HG03039 (cell line): ENCODE results near the gene ASF1B.
"Not testable (repeated sequence)": the region's sequence is repeated elsewhere in the genome, so short reads cannot be mapped to it uniquely, and the experiment has no call there.

ENCODE experiments used
- ATAC-seq: cut with Tn5 transposase; IDR thresholded peaks from one replicate; pipeline ENCODE4 v1.9.1; 2021; ENCODE audit warnings: mild to moderate bottlenecking, moderate library complexity; ENCODE audit not compliant: unreplicated experiment

ASF1B gene

DNA sequence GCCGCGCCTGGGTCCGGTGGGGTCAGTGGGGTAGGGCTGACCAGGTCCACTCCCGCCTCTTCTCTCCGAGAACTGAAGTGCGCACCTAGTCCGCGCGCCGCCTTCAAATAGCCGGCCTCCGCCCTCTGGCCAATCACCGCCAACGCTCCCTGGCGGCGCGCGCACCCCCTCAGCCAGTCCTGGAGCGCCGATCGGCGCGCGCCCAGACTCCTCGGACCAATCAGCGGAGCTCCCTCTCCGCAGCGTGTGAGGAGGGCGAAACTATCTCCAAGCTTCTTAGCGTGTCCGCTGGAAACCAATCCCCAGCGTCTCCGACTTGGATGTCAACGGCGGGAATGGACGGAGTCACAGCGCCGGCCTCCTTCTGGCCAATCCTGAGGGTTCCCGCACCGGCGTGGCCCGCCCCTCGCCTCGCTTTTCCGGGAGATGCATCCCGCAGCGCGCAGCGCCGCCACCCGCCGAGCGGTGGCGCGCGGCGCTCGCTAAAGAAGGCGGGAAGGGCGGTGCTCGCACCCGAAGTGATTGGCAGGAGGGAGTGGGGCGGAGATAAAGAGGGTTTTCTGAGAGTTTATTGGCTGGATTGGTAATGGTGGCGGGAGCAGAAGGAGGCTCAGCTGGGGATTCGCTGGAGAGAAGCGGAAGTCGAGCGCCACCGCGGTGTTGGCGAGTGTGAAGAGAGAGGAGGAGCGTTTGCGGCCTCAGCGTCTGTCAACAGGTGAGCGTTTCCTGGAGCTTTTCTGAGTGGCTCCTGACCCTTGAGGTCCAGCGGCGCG lies at the start of gene ASF1B:
ASF1B (minus strand) TSS at position 81 of the 773 bp plus-strand sequence. CDS start 133 bp downstream, outside the sequence.
- ATAC-seq = peak; percentile 76

DNA sequence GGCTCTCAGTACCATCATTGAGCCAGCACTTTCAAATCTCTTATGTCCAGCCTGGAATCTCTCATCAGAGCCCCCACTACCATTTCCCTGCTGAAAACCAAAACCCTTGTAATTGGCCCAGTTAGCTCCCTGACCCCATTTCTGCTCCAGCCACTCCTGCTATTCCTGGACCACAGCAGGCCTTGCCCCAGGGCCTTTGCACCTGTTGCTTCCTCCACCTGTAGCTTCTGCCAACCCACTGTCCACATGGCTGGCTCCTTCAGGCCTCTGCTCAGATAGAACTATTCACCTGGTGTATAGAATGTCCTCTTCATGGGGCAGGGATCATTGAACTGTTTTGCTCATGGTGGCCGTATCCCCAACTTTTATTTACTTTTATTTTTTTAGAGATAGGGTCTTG lies 49.3 kb upstream of the ASF1B start:
- not testable (repeated sequence) for ATAC-seq

DNA sequence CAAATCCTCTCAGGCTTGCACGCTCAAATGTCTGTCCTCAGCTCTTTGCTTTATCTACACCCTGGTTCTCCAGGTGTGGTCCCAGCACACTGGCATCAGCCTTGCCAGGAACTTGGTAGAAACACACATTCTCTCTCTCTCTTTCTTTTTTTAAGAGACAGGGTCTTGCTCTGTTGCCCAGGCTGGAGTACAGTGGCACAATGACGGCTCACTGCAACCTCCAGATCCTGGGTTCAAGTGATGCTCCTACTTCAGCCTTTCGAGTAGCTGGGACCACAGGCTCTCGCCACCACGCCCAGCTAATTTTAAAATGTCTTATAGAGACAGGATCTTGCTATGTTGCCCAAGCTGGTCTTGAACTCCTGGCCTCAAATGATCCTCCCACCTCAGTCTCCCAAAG lies 48.8 kb upstream of the ASF1B start:
- ATAC-seq = no peak

DNA sequence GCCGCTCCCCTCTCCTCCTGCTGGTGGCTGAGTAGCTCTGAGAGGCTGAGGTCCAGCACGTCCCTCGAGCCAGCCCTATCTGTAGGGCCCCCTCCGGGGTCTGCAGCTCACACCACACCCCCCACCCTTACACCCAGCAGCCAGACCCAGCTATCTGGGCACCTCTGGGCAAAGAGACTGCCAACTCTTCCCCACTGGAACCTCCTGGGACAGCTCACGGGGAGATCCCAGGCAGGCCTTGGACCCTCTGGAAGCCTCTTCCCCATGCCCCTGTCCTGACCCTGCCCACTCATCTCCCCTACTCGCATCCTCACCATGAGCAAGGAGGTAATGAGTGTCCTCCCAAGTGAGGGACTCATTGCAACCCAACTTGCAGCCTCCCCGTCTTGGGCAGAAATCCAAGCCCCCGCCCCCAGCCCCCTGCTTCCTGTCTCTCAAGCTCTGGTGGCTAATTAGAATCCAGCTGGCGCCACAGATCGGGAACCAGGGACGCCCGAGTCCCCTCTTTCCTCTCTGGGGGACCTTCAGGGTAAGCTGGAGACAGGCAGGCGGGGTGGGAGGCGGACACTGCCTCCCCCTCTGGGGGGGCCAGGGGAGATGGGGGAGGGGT lies 47.5 kb upstream of the ASF1B start:
- no peak for ATAC-seq

DNA sequence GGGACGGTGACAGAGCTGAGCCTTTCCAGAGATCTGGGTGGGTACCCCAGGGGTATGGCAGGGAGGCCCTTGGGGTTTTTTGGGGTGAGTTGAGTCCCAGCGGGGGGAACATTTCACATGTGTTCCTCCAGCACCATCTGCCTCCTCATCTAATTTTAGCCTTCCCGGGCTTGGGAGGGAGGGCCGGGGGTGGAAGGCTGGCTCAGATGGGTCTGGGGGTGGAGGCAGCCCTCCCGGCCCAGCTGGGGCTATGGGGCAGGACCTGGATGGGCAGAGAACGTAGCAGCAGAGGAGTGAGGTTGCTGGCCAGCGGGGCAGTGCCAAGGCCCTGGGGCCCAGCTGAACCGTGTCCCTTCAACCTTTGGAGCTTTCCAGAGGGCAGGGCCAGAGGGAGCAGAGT lies 46.1 kb upstream of the ASF1B start:
- ATAC-seq = no peak

DNA sequence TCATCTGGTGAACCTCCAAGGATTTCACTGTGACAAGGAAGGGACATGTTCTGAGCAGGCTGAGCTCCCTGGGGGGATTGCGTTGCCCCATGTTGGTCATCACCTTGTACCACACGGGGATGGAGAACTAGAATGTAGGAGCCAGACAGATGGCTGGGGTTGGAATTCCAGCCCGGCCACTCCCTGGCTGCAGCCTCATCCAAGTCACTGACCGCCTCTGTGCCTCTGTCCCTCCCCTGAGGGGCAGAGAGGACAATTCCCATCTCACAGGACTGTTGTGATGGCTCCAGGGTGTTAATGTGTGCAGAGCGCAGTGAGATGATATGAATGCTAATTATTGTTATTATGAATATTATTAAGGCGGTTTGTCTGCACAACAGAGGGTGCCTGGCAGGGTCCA lies 45.5 kb upstream of the ASF1B start:
- no peak for ATAC-seq

DNA sequence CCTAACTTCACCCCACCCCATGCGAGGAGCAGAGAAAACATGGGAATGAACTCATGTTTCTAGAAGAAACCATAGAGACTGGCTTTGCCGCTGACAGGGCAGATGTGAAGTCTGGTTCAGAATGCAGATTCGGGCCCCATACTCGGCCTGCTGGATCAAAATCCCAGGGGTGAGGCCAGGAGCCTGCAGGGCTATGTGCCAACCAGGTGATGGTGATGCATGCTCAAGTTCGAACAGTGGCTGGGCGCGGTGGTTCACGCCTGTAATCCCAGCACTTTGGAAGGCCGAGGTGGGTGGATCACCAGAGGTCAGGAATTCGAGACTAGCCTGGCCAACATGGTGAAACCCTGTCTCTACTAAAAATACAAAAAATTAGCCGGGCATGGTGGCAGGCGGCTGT lies 44.8 kb upstream of the ASF1B start:
- ATAC-seq = not testable (repeated sequence)

DNA sequence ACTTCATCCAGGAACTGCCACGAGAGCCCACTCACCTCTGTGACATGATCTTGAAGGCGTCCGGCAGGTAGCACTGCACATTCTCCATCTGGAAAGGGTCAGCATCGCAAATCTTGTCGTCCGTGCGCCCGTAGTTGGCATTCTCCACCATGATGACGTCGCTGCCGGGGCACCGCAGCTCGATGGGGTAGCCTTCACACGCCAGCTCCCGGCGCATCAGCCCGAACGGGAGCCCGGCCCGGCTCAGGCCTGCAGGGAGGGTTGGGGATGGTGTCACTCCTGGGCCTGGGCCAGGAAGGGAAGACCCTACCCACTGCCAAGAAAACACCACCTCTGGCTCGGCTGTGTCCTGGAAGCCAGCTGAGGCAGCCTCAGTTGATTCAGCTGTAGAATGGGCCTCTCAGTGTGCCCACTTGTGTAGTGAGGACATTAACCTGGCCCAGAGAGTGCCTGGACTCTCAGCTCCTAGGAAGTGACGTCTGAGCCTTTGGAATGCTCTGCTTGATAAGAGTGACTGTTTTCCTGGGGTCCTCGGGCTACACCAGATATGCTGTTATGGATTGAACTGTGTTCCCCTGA lies 41.2 kb upstream of the ASF1B start:
- no peak for ATAC-seq

DNA sequence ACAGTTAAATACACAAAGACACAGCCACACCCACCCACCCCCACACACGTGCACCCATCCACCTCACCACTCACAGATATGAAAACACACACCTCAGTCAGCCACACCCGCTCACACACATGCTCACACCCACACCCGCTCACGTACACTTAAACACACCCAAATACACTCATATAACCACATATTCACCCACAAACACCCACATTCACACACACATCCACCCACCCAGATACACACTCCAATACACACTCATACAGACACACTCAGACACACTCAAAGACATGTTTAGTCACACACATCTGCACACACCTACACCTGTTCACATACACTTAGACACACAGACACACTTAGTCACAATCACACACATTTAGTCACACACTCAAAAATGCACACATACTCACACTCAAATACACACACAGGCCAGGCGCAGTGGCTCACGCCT lies 39.0 kb upstream of the ASF1B start:
- ATAC-seq = no peak

DNA sequence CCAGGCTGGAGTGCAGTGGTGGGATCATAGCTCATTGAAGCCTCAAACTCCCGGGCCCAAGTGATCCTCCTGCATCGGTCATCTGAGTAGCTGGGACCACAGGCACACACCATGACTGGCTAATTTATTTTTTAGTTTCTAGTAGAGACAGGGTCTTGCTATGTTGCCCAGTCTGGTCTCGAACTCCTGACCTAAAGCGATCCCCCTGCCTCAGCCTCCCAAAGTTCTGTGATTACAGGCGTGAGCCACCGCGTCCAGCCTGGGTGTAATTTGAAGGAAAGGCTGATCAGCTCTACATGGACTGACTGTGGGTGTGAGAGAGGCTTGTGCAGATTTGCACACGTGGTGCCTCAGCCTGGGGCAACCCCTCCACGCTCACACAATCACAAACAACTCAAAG lies 38.5 kb upstream of the ASF1B start:
- no peak for ATAC-seq

DNA sequence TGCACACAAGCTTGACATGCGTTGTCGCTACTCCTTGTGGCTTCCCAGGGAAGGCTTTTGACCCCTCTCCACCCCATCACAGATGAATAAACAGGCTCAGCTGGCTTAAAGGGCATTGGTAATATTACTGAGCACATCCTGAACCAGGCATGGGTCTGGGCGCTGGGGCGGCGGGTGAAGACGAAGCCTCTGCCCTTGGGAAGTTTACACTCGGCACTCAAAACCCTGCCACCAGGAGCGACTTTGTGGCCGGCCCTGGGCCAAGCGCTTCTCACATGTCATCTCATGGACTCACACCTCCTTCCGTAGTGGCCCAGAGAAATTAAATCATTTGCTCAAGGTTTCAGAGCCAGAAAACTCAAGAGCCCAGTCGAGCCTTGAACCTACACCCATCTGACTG lies 32.6 kb upstream of the ASF1B start:
- ATAC-seq = no peak

DNA sequence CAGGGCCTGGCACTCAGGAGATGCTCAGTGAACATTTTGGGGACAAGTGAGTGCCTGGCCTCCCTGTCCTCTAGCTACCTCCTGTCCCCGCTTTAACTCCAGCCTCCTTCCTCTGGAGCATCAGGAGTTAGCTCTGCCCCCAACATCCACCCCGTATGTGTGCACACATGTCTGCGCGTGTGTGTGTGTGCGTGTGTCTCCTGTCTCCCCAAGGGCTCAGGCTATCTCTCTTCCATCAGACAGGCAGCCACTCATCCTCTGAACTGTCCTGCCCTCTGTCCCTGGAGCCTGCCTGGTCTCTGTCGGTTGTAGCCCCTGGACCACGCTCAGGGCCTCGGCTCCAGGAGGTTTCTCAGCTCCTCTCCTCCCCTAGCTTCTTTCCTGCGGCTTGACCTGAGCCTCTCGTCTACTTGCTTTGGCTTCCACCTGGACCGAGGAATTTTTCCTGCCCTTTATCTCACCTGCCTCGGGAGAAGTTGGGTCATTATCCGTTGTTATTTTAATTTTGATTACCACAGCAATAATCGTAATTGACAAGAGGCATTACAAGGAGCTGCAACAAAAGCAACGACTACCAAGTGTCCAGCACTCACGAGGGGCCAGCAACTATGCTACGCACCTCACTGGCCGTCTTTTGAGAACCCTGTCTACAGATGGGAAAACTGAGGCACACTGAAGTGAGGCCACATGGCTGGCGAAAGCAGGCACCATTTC lies 32.0 kb upstream of the ASF1B start:
- ATAC-seq = no peak

DNA sequence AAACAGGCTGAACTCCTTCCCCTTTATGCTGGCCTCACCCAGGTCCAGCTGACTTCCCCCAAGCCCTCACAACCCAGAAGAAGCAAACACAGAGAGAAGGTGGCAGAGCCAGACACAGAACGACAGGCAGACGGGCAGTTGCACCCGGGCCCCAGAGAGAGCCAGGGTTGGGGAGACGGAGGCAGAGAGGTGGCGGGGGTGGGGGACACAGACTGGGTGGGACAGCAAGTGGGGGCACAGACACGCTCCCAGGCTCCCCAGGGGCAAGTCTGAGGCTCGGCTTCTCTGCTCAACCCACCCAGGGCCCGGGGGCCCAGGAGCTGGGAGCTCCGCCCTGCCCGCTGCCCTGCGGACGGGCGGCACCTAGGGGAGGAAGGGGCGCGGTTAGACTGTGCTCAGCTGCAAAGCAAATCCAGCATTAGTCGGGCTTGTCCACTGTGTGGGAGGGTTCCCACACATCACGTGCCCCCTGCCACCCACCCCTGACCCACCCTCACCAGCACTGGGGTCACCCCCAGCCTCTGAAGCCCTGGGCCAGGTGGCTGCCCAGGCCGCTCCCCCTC lies 31.3 kb upstream of the ASF1B start:
- no peak for ATAC-seq

DNA sequence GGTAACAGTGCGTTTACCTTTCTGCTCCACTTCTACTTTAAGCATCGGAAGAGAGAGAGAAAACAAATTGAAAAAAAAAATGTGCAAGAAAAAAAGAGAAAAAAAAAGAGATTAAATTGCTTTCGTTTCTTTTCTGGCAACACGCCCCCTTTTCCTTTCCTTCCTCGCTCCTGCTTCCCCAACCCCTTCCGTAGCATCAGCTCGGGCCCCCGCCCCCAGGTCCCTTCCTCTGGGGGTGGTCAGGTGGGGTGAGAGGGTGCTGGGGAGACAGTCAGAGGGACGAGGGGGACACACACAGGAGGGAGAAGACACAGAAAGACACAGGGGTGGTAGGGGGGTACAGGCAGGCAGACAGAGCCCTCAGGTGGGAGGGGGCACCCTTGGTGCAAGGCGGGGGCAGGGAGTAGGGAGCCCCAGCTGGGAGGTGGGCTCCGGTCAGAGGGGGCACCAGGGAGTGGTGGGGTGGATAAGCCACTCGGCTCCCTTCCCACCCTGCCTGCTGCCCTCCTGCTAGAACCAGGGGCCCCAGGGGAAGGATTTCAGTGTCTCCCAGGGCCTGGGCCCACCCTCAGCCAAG lies 30.7 kb upstream of the ASF1B start:
- no peak for ATAC-seq

DNA sequence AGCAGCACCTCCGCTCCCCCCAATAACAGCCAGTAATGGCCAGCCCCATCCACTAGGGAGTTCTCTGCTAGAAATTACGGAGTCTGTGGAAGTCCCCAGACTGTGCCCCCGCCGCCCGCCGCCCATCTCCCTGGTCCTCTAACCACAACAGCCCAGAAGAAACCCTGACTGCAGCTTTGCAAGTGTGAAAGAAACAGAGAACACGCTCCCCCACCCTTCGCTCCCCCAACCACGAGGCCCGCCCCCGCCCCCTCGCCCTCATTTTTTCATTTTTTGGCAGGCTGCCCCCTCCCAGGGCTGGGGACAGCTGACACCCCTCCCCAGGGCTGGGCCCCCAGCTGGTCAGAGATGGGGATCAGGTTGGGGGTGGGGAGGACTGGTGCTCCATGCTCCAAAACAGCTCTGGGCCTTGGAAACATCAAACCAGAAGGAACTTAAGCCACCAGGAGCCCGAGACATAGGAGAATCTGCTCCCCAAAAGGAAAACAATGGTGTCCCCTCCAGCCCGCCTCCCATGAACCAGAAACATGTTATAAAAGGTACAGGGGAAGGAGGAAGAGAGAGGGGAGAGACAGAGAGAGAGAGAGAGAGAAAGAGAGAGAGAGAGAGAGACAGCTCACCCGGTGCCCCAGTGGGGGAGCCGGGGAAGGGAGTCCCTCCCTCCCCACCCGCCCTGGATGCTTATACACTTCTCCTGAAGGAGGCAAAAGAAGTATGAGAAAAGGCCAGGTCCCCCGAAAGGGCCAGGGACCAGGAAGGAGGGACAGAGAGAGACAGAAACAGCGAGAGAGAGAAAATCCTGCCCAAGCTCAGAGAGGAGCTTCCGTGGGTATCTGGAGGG lies 29.8 kb upstream of the ASF1B start:
- no peak for ATAC-seq

DNA sequence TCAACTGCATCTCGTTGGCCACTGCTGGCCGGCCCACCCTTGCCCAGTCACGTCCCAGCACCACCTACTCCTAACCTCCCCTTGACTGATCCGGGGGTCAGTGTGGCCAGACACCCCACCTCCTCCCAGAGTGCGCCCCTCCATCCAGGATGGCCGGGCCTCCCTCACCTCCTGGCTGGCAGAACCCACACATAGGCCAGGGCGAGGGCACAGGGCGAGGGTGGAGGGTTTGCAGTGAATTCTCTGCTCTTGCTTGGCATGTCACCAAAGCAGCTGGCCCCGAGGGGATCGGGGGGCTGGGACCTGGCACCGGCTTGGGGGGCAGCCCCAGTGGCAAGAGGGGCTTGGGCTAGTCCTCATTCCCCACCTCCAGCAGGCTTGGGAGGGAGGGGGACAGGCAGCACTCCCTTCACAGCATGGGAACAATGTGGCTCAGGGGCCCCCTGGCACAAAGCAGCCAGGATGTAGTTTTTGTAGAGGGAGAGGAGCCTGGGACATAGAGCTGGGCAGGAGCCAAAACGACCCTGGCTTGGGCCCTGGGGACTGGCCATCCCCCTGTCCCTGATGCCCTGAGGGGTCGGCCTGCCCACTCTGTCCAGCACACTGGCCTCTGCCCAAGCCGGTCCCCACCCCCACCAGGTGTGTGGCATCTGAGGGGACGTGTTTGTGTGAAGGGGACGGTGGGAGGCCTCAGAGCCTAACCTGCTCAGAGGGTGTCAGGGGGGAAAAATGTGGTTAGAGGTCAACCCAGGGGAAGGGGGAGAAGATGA lies 28.5 kb upstream of the ASF1B start:
- no peak for ATAC-seq

DNA sequence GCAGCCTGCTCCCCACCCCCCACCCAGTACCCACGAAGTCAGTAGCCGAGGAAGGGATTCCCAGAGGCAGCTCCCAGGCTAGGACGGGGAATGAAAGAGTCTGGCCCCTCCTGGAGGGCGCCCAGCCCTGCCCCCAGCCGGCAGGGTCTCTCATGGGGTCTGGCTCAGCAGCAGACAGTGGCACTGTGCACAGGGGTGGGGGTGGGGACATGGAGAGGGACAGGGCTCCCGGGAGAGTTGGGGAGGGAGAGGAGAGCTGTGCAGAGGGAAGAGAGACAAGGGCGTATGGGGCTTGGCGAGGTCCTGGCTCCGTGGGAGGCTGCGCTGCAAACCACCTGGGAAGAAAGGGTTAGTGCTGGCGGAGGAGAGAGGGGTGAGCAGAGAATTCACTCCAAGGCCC lies 27.7 kb upstream of the ASF1B start:
- ATAC-seq = no peak

DNA sequence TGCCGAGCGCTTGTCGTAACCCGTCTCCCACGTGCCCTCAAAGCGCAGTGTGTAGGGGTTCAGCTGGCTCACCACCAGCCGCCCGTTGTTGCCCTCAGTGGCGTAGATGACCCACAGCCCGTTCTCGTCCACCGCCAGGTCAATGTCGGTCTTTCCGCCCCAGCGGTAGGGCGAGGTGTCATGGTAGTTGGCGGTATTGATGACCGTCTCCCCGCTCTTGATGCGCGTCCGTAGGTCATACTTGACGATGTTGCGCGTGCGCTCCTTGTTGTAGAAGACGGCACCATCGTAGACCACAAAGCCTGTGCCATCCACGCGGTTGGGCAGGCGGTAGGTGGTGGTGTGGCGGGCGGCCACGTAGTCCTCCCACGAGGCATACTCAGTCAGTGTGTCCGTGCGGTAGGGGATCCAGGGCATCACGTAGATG lies 26.5 kb upstream of the ASF1B start:
- ATAC-seq = no peak

DNA sequence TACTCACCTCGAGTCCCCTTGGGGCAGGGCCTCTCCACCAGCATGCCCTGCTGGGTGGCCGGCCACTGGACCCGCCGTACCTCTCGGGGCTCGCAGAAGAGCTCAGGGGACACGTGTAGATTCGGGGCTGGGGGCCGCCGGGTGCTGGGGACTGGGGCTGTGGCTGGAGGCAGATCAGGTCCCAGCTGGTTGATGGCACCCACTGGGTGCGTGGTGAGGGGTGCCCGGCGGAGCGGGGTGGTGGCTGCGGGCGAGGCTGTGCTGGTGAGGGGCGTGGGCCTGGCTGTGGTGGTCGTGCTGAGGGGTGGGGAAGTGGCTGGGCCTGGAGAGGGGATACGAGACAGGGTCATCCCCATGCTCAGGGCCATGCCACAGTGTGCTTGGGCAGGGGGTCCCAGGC lies 24.9 kb upstream of the ASF1B start:
- ATAC-seq = no peak
